Lower lobe of right lung (tissue), 2 donors: ENCODE results near the gene CHRND. TPM values are rescaled to one million over a fixed set of nuclear protein-coding genes. Genes with fewer than 3 reads are reported as not detected.

Experiments
- ATAC-seq, 2 donors: fragments of 200-7000 bp; cut with Tn5 transposase; one replicate each; pipeline ENCODE4 v1.9.1; 2020 to 2022; ENCODE audit warnings: mild to moderate bottlenecking in 2 of 2, moderate library complexity in 2 of 2
- DNase-seq: peaks from one replicate; pipeline ENCODE4 v3.0.0-alpha.2; 2020
- H3K27ac ChIP-seq: fragments of 200-600 bp; one replicate; pipeline ENCODE4 v1.8.0; 2022
- H3K27me3 ChIP-seq: fragments of 200-600 bp; one replicate; pipeline ENCODE4 v1.8.0; 2022; ENCODE audit warnings: low read depth
- H3K36me3 ChIP-seq: fragments of 200-600 bp; one replicate; pipeline ENCODE4 v1.8.0; 2022; ENCODE audit warnings: mild to moderate bottlenecking
- H3K4me1 ChIP-seq: fragments of 200-600 bp; one replicate; pipeline ENCODE4 v1.8.0; 2022
- H3K4me3 ChIP-seq: fragments of 200-600 bp; one replicate; pipeline ENCODE4 v1.8.0; 2022; ENCODE audit warnings: mild to moderate bottlenecking
- H3K9me3 ChIP-seq: fragments of 200-600 bp; one replicate; pipeline ENCODE4 v1.8.0; 2022
- intact Hi-C: fragments of 100-400 bp; cut with DNase I; formaldehyde crosslinking; loops from one replicate; pipeline ENCODE4 v1.11.0; 2022
- total RNA-seq: library from RNA; stranded (reverse); fragmentation: NEBNext Ultra II Directional; extraction: Animal tissue kit (Norgen Biotek cat#: 25700); gene quantifications from one replicate; pipeline ENCODE4 v1.2.1, GENCODE V29; 2021
- TF ChIP-seq, protein P1 (sequence below): fragments of 200-600 bp; IDR thresholded peaks from one replicate; pipeline ENCODE4 v1.8.0; 2022; ENCODE audit warnings: antibody characterized with exemption, mild to moderate bottlenecking
- donor health status: DM: no; HTN: yes; CAD: no; lungs with severe emphysema.

The CHRND gene
- total RNA-seq, 1 donor from 2014 or later = not detected

DNA sequence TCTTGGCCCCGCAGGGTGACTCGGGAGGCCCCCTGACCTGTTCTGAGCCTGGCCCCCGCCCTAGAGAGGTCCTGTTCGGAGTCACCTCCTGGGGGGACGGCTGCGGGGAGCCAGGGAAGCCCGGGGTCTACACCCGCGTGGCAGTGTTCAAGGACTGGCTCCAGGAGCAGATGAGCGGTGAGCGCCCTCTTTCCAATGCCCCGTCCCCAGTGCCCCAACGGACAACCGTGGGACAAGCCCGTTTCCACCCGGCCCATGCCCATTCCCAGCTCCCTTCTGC is 2.6 kb upstream of the CHRND start:
- H3K27me3 ChIP-seq = peaks cover 86% of the 10 kb centered on the region
- ATAC-seq (no peak), DNase-seq (no peak)
- no peak overlapping the region for H3K4me3 ChIP-seq
- intact Hi-C loops = no loop called here
- H3K27ac ChIP-seq = no peak overlapping the region
- no peaks in the 10 kb centered on the region for H3K36me3 ChIP-seq
- H3K9me3 ChIP-seq = no peaks in the 10 kb centered on the region
- TF ChIP-seq, protein P1, sequence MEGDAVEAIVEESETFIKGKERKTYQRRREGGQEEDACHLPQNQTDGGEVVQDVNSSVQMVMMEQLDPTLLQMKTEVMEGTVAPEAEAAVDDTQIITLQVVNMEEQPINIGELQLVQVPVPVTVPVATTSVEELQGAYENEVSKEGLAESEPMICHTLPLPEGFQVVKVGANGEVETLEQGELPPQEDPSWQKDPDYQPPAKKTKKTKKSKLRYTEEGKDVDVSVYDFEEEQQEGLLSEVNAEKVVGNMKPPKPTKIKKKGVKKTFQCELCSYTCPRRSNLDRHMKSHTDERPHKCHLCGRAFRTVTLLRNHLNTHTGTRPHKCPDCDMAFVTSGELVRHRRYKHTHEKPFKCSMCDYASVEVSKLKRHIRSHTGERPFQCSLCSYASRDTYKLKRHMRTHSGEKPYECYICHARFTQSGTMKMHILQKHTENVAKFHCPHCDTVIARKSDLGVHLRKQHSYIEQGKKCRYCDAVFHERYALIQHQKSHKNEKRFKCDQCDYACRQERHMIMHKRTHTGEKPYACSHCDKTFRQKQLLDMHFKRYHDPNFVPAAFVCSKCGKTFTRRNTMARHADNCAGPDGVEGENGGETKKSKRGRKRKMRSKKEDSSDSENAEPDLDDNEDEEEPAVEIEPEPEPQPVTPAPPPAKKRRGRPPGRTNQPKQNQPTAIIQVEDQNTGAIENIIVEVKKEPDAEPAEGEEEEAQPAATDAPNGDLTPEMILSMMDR = no peak
- H3K4me1 ChIP-seq = peaks cover 23% of the 10 kb centered on the region

DNA sequence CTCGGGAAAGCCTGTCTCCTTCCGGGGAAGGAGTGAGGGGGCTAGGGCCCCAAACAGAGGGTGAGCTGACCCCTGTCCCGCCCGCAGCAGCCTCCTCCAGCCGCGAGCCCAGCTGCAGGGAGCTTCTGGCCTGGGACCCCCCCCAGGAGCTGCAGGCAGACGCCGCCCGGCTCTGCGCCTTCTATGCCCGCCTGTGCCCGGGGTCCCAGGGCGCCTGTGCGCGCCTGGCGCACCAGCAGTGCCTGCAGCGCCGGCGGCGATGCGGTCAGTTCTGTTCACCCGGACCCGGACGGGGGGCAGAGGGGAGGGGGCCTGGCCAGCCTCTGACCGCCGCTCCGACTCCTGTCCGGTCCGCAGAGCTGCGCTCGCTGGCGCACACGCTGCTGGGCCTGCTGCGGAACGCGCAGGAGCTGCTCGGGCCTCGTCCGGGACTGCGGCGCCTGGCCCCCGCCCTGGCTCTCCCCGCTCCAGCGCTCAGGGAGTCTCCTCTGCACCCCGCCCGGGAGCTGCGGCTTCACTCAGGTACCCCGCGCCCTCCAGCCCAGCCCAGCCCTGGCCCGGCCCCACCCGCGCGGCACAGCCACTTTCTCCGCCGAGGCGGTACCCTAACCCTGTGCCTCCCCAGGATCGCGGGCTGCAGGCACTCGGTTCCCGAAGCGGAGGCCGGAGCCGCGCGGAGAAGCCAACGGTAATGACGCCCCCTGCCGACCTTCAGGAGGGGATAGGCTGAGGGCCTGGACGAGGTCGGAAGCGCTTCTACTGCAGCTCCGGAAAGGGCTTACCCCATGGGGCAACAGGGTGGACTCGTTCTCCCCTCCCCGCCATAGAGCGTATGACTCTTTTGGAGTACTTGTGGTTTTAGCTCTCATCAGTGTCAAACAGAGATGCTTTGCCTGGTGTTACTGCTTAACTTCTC is 2.0 kb upstream of the CHRND start:
- TF ChIP-seq, protein P1 = no peak
- H3K4me1 ChIP-seq = peaks cover 23% of the 10 kb centered on the region
- peaks cover 83% of the 10 kb centered on the region for H3K27me3 ChIP-seq
- H3K27ac ChIP-seq = no peak overlapping the region
- ATAC-seq (no peak), DNase-seq (no peak)
- intact Hi-C loops = no loop called here
- H3K36me3 ChIP-seq = no peaks in the 10 kb centered on the region
- H3K4me3 ChIP-seq = peak overlapping the region; percentile 25
- H3K9me3 ChIP-seq = no peaks in the 10 kb centered on the region

DNA sequence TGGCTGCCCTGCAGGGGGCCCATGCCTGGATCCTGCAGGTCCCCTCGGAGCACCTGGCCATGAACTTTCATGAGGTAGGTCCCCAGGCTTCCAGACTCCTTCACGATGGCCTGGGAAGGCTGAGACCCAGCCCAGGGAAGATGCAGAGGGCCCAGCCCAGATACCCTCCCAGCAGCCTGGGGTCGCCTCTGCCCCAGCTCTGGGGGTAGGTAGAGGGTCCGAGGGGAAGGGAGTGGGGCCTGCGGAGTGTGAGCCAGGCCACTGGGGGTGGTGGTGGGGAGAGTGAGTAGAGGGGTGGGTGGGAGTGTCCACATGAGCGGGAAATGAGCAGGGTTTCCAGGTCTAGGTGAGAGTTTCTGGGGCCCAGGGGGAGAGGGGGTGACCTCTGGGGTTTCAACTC is 1.2 kb upstream of the CHRND start:
- Histone ChIP-seq H3K27ac (no peak overlapping the region), H3K36me3 (no peaks in the 10 kb centered on the region), H3K27me3 (peaks cover 79% of the 10 kb centered on the region), H3K9me3 (no peaks in the 10 kb centered on the region), H3K4me3 (no peak overlapping the region), H3K4me1 (peaks cover 23% of the 10 kb centered on the region)
- ATAC-seq (no peak), DNase-seq (no peak)
- TF ChIP-seq, protein P1 = no peak
- intact Hi-C loops = no loop called here

DNA sequence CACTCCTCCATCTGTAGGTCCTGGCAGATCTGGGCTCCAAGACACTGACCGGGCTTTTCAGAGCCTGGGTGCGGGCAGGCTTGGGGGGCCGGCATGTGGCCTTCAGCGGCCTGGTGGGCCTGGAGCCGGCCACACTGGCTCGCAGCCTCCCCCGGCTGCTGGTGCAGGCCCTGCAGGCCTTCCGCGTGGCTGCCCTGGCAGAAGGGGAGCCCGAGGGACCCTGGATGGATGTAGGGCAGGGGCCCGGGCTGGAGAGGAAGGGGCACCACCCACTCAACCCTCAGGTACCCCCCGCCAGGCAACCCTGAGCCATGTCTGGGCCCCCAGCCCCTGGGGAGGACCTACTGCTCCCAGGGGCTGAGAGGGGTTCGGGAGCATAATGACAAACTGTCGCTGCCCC is 761 bp upstream of the CHRND start:
- TF ChIP-seq, protein P1 = no peak
- no peak for ATAC-seq
- intact Hi-C loops = no loop called here
- Histone ChIP-seq H3K27me3 (peaks cover 77% of the 10 kb centered on the region), H3K27ac (no peak overlapping the region), H3K9me3 (no peaks in the 10 kb centered on the region), H3K4me3 (no peak overlapping the region), H3K4me1 (peaks cover 23% of the 10 kb centered on the region), H3K36me3 (no peaks in the 10 kb centered on the region)
- no peak for DNase-seq

DNA sequence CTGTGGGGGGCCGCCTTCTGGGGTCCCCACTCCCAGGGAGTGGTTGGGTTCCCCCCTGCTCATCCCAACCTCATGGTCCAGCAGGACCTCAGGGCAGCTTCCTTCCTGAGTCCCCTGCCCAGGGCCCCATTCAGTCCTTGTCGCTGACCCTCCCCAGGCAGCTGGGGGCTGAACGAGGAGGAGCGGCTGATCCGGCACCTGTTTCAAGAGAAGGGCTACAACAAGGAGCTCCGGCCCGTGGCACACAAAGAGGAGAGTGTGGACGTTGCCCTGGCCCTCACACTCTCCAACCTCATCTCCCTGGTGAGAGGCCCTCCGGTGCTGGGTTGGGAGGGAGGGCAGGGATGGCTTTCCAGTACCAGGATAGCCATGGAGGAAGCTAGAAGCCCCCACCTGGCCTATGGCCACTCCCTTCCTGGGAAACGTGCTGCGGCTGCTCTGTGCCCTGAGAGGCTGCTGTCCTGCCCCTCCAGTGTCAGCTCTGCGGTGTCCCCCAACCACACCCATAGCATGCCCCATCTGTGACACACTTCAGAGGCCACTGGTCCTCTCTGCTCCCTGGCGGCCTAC is 497 bp downstream of the CHRND start:
- intact Hi-C loops = no loop called here
- no peaks in the 10 kb centered on the region for H3K36me3 ChIP-seq
- no peak for DNase-seq
- TF ChIP-seq, protein P1 = no peak
- ATAC-seq = no peak
- no peak overlapping the region for H3K4me3 ChIP-seq
- H3K9me3 ChIP-seq = no peaks in the 10 kb centered on the region
- no peak overlapping the region for H3K27ac ChIP-seq
- H3K4me1 ChIP-seq = peaks cover 23% of the 10 kb centered on the region
- peaks cover 69% of the 10 kb centered on the region for H3K27me3 ChIP-seq
